ENCODE measurements around the gene RHOV.

The RHOV gene

DNA sequence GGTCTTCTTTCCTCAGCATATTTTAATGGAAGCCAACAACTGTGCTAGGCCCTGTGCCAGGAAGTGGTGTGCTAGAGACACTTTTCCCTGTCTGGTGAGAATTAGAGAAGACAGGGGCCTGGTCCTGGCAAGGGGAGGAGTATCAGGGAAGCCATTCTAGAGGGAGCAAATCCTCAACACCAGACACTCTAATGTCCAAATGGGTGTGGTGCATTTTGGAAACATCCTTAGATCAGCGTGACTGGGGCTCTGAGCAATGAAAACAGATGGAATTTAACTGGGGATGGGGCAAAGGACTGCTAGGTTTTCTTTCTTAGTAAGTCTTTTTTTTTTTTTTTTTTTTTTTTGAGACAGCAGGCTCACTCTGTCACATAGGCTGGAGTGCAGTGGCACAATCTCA lies 12.6 kb upstream of the RHOV start:
- TF ChIP-seq, protein P1, sequence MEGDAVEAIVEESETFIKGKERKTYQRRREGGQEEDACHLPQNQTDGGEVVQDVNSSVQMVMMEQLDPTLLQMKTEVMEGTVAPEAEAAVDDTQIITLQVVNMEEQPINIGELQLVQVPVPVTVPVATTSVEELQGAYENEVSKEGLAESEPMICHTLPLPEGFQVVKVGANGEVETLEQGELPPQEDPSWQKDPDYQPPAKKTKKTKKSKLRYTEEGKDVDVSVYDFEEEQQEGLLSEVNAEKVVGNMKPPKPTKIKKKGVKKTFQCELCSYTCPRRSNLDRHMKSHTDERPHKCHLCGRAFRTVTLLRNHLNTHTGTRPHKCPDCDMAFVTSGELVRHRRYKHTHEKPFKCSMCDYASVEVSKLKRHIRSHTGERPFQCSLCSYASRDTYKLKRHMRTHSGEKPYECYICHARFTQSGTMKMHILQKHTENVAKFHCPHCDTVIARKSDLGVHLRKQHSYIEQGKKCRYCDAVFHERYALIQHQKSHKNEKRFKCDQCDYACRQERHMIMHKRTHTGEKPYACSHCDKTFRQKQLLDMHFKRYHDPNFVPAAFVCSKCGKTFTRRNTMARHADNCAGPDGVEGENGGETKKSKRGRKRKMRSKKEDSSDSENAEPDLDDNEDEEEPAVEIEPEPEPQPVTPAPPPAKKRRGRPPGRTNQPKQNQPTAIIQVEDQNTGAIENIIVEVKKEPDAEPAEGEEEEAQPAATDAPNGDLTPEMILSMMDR (IDR thresholded peaks at IDR 0.05; ENCODE audit: borderline replicate concordance, insufficient read depth, low read depth, low read length), result no peak
- no peak overlapping the region for H3K4me3 ChIP-seq (ENCODE audit: low read depth, low read length)

DNA sequence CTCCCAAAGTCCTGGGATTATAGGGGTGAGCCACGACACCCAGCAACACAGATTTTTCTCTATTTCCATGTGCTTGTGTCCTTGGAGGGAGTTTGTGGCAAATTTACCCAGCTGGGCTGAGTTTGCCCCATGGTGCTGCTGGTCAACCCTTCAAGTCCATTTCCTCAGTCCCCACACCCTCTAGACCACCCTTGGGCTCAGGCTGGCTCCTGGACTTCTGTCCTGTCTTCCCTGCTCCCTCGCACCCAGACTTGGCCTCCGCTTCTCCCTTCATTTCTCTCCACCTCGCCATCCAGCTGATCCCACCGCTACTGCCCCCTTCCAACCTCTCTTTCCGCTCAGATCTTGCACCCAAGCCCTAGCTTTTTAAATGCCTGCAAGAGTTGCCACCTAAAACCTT lies 7.3 kb upstream of the RHOV start:
- TF ChIP-seq, protein P1 (IDR thresholded peaks at IDR 0.05; ENCODE audit: borderline replicate concordance, insufficient read depth, low read depth, low read length), result no peak
- H3K4me3 ChIP-seq (ENCODE audit: low read depth, low read length), result no peak overlapping the region

DNA sequence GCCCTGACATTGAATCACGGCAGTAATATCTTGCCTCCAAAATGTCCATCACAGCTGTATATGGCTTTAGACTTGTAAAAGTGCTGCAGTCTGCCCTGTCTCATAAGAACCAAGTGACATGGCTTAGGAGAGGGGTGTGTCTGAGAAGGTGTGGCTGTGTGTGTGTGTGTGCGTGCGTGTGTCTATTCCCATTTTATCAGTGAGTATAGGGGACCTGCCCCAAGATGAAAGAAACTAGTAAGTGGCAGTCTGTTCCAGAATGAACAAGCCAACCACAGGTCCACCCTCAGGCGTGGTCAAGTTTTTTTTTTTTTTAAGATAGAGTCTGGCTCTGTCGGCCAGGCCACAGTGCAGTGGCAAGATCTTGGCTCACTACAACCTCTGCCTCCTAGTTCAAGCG lies 5.6 kb upstream of the RHOV start:
- TF ChIP-seq, protein P1 (IDR thresholded peaks at IDR 0.05; ENCODE audit: borderline replicate concordance, insufficient read depth, low read depth, low read length), result no peak
- no peak overlapping the region for H3K4me3 ChIP-seq (ENCODE audit: low read depth, low read length)

DNA sequence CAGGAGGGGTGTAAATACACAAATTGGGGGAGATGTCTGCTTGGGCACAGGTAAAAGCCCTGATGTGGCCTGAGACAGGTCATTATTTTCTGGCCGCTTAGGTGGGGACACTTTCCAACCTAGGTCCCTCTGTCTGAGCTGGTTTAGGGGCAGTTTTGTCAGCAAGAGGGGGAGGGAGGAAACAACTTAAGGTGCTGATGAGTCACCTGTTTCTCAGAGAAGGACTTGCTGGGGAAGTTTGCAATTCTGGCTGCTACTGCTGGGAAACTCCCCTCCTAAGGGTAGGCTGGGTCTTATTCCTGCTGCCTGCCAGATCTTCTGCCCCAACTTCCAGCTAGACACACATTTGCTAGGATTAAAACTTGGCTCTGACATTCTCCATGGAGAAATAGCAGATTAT lies 4.8 kb upstream of the RHOV start:
- H3K4me3 ChIP-seq (ENCODE audit: low read depth, low read length), result no peak overlapping the region
- TF ChIP-seq, protein P1 (IDR thresholded peaks at IDR 0.05; ENCODE audit: borderline replicate concordance, insufficient read depth, low read depth, low read length), result no peak

DNA sequence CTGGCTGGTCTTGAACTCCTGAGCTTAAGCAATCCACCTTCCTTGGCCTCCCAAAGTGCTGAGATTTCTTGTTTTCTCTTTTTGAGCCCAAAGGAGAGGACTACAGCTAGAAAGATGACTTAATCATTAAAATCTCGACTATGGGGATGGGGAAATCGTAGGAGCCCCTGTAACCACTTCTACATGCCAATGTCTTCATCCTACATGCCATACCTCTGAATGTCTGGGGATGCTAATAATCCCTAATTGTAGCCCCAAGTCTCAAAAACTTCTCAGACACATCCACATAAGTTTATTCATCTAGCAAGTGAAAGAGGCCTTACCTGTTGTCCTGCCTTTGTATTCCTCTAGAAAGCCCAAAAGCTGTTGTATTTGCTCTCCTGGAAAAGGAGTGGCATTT lies 3.7 kb upstream of the RHOV start:
- TF ChIP-seq, protein P1 (IDR thresholded peaks at IDR 0.05; ENCODE audit: borderline replicate concordance, insufficient read depth, low read depth, low read length), result no peak
- no peak overlapping the region for H3K4me3 ChIP-seq (ENCODE audit: low read depth, low read length)

DNA sequence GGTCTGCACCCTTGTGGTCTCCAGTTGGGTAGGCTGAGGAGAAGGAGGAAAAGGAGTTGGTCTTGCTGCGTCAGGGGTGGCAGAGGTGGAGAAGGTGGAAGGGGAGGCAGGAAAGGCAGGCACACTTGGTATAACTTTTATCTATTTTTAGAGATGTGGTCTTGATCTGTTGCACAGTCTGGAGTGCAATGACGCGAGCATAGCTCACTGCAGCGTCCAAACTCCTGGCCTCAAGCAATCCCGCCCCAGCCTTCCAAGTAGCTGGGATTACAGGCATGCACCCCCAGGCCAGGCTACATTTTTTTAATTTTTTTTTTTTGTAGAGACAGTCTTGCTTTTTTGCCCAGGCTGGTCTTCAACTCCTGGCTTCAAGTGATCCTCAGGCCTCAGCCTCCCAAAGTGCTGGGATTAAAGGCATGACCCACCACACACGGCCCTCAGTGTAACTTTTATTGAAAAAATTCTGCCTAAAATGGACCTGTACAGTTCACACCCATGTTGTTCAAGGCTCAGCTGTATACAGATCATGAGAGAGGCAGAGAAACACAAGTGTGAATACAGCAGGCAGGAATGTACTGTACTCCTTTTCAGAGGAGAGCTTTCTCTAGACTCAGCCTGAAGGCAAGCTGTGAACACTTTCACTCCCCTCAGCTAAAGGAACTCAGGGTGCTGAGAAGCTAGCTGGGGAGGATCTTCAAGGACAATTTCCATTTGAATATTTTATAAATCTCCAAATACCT lies 2.1 kb upstream of the RHOV start:
- no peak overlapping the region for H3K4me3 ChIP-seq (ENCODE audit: low read depth, low read length)
- TF ChIP-seq, protein P1 (IDR thresholded peaks at IDR 0.05; ENCODE audit: borderline replicate concordance, insufficient read depth, low read depth, low read length), result no peak
